NCI-H146 treated with DMSO at 0.1 percent for 48 hours (cell line): ENCODE measurements around the gene IL32.

Experiments
- DNase-seq: peaks from one replicate; lab custom pipeline; 2025; ENCODE audit not compliant: unreplicated experiment; lab: John Stamatoyannopoulos, UW

Gene IL32

GRCh38 chr16:3027983-3028715 lies 37.3 kb upstream of the IL32 start:
- peak; percentile 74 for DNase-seq

DNA sequence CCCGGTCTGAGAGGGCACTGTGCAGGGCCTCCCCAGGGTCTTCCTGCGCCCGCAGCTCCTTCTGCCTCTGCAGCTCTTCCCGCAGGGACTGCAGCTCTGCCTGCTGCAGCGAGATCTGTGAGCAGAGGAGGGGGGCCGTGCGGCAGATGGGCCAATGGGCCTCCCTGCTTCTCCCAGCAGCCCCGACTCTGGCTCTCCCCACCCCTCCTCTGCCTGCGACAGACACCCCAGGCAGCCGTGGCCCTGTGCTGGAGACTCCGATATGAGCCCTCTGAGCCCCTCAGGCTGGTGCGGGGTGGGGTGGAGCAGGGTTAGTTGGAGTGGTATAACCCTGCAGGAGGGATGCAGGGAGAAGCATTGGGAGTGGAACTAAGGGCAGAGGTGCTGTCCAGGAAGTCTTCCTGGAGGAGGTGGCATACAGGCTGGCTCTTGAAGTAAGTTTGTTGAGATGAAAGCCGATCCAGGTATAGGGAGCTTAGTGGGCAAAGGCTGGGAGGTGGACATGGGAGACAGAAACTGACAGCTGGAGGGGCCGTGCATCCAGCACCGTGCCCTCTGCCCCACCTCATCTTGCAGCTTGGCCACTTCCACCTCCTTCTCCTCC lies 36.6 kb upstream of the IL32 start:
- no peak for DNase-seq

DNA sequence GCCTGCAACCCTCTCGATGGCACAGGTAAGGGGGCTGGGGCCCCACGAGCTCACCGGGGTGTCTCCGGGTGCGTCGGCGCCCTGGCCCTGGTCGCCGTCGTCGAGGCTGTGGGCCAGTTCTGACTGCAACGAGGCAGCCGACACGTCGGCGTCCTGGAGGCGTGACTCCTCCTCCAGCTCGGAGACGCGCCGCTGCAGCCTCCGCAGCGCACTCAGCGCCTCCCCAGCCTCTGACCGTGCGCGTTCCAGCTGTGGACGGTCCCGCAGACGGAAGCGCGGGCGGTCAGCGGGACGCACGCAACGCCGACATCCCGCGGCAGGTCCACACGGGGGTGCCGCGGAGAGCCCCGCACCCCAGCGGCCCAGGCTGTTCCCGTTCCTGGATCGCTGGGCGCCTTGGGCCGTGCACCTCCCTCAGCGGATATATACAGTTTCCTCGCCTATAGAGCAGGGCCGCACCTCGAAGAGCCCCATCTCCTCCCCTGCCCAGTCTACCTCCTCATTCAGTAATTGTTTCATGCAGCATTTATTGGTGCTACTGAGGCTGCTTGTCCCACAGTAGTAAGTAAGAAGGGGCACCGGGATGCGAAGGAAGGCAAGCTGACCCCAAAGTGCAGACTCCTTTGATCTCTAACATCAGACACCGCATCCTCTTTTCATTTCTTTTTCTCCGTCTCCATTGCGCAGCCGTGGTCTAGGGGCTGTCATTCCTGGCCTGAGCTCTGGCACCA lies 35.8 kb upstream of the IL32 start:
- no peak for DNase-seq

- DNase-seq = no peak
Observed at GRCh38 chr16:3030222-3031212, 34.9 kb upstream of the IL32 start.

GRCh38 chr16:3032624-3033023 lies 32.8 kb upstream of the IL32 start:
- DNase-seq = no peak

GRCh38 chr16:3035289-3035971 lies 30.0 kb upstream of the IL32 start:
- no peak for DNase-seq

GRCh38 chr16:3035972-3036725 lies 29.3 kb upstream of the IL32 start:
- DNase-seq = no peak

- DNase-seq = peak; percentile 35
Observed at GRCh38 chr16:3036726-3037315, 28.6 kb upstream of the IL32 start, which contains the start of gene BICDL2. BICDL2 (minus strand) TSS chr16:3036944; CDS start chr16:3035496, 1,448 bp downstream.

DNA sequence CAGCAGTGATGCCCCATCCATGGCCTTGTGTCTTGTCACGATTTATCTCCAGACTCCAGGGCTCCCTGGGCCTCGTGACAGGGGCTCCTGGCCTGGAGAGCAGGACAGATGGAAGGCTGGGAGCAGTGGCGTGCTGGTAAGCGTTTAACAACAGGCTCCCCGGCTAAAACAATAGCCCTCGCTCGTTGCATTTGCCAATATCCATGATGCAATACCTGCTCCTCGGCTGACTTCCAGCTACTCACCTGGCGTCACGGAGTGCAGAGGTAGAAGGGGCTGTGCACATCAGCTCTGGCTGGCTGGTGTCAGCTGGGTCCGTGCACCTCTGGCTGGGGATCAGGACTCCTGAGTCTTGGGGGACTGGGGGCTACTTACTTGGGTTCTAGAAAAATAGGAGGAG lies 27.2 kb upstream of the IL32 start:
- DNase-seq = no peak

GRCh38 chr16:3038896-3039295 lies 26.5 kb upstream of the IL32 start:
- DNase-seq = no peak

GRCh38 chr16:3042376-3042775 lies 23.1 kb upstream of the IL32 start:
- no peak for DNase-seq

GRCh38 chr16:3044708-3045107 lies 20.7 kb upstream of the IL32 start:
- DNase-seq = no peak

DNA sequence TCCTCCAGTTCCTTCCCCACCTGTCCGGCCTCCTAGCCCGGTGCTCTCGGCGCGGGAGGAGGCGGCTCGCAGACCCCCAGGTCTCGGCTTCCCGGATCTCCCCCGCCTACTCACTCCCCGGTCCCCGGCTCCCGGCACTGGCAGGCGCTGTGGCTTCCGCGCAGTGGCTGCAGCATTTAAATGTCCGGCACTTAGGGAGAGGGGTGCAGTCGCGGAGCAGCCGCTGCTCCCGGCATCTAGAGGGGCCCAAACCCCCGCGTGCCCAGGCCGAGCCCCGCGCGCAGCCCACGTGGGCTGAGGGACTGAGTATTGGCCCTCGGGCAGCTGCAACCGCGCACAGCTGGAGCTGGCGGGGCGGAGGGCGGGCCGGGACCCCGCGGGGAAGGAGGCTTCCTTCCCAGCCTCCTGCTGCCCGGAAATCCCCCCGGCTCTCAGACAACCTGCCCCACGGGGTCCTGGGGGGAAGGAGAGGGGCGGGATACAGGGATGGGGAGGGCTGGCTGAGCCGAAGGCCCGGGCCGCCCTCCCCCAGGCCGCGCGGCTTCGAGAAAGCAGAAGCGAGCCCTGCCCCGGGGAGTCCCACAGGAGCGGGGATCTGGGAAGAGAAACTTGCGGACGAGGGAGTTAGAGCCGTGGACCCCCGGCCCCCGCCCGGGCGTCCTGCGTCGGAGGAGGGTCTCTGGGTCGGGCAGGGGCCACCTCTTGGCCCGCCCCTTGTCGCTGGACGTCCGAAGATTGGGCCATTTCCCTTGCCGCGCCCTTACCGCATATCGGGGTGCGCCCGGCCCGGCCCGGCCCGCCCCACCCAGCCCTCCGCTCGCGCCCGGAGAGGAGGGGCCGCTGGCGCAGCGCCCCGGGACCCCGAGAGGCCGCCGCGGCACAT lies 19.4 kb upstream of the IL32 start, which contains the start of gene MMP25:
MMP25 (plus strand) TSS at position 804 of the 883 bp plus-strand sequence. CDS start 357 bp downstream, outside the sequence.
- DNase-seq = no peak

GRCh38 chr16:3046641-3047386 lies 18.6 kb upstream of the IL32 start:
- DNase-seq = no peak

DNA sequence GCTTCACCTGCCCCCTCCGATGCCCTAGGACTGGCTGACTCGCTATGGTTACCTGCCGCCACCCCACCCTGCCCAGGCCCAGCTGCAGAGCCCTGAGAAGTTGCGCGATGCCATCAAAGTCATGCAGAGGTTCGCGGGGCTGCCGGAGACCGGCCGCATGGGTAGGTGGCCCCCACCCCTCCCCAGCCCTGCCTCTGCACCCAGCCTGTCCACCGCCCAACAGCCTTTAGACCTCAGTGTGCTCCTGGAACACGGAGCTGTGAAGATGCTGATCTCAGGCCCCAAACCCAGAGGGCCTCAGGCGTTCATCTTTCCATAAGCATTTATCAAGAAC lies 18.1 kb upstream of the IL32 start:
- no peak for DNase-seq

DNA sequence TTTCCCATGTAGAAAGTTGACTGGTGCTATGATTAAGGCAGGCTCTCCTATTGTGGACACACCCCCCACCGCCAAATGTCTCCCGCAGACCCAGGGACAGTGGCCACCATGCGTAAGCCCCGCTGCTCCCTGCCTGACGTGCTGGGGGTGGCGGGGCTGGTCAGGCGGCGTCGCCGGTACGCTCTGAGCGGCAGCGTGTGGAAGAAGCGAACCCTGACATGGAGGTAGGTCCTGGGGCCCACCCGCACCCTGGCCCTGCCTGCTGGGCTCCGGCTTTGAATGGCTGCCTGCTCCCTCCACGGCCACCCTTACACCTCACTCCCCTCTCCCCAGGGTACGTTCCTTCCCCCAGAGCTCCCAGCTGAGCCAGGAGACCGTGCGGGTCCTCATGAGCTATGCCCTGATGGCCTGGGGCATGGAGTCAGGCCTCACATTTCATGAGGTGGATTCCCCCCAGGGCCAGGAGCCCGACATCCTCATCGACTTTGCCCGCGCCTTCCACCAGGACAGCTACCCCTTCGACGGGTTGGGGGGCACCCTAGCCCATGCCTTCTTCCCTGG lies 15.4 kb upstream of the IL32 start:
- no peak for DNase-seq

GRCh38 chr16:3050487-3050886 lies 15.0 kb upstream of the IL32 start:
- no peak for DNase-seq
